RPMI7951 (cell line): Measurements from ENCODE around the gene MGMT. TPM values are rescaled to one million over a fixed set of nuclear protein-coding genes. Genes with fewer than 3 reads are reported as not detected.

ENCODE experiments used
- DNase-seq: peaks from one replicate; pipeline ENCODE4 v3.0.0-alpha.2; 2012; ENCODE audit warnings: low read depth
- total RNA-seq: library from RNA; depleted of rRNA; stranded (reverse); fragments of >200 nt; shearing (Covaris generic); gene quantifications from 2 replicates; pipeline ENCODE4 v1.2.3, GENCODE V29; 2014

The MGMT gene
- total RNA-seq, 1 experiment from 2014 or later, result 6.2 TPM

- no peak for DNase-seq
These were observed 155.7 kb downstream of the MGMT start for GRCh38 chr10:129622736-129623135.

- no peak for DNase-seq
These were observed 157.5 kb downstream of the MGMT start for GRCh38 chr10:129624526-129624925.

GRCh38 chr10:129626309-129626708 is 159.3 kb downstream of the MGMT start:
- no peak for DNase-seq

- DNase-seq, result no peak
These were observed 159.9 kb downstream of the MGMT start for GRCh38 chr10:129626796-129627435.

GRCh38 chr10:129627442-129627841 is 160.4 kb downstream of the MGMT start:
- DNase-seq, result no peak

GRCh38 chr10:129628823-129629222 is 161.8 kb downstream of the MGMT start:
- no peak for DNase-seq

- DNase-seq, result no peak
These were observed 162.9 kb downstream of the MGMT start for GRCh38 chr10:129629911-129630310.

- DNase-seq, result no peak
These were observed 164.0 kb downstream of the MGMT start for GRCh38 chr10:129631006-129631405.

- no peak for DNase-seq
These were observed 165.0 kb downstream of the MGMT start for GRCh38 chr10:129631870-129632623.

GRCh38 chr10:129637010-129637409 is 170.0 kb downstream of the MGMT start:
- no peak for DNase-seq

- DNase-seq, result no peak
These were observed 170.8 kb downstream of the MGMT start for GRCh38 chr10:129637846-129638245.

GRCh38 chr10:129641351-129641750 is 174.3 kb downstream of the MGMT start:
- DNase-seq, result no peak

GRCh38 chr10:129641982-129642381 is 174.9 kb downstream of the MGMT start:
- no peak for DNase-seq

- no peak for DNase-seq
These were observed 175.4 kb downstream of the MGMT start for GRCh38 chr10:129642427-129642826.

- DNase-seq, result no peak
These were observed 176.2 kb downstream of the MGMT start for GRCh38 chr10:129643266-129643665.

GRCh38 chr10:129645487-129645886 is 178.4 kb downstream of the MGMT start:
- DNase-seq, result no peak

- DNase-seq, result no peak
These were observed 179.9 kb downstream of the MGMT start for GRCh38 chr10:129646973-129647372.

GRCh38 chr10:129647590-129647989 is 180.5 kb downstream of the MGMT start:
- DNase-seq, result no peak

GRCh38 chr10:129648856-129649255 is 181.8 kb downstream of the MGMT start:
- DNase-seq, result no peak

GRCh38 chr10:129652021-129652420 is 185.0 kb downstream of the MGMT start:
- DNase-seq, result no peak

- DNase-seq, result no peak
These were observed 185.6 kb downstream of the MGMT start for GRCh38 chr10:129652521-129653201.

- DNase-seq, result no peak
These were observed 186.4 kb downstream of the MGMT start for GRCh38 chr10:129653428-129653827.

GRCh38 chr10:129653861-129654260 is 186.8 kb downstream of the MGMT start:
- no peak for DNase-seq
